GM23248 (cell line): Measurements from ENCODE around the gene SLIT2. TPM values are rescaled to one million over a fixed set of nuclear protein-coding genes. Genes with fewer than 3 reads are reported as not detected.

ENCODE experiments used
- DNase-seq: peaks from one replicate; pipeline ENCODE4 v3.0.0-alpha.2; 2015
- H2AFZ ChIP-seq: fragments of 200-600 bp; sonication (generic); 2 replicates; pipeline ENCODE4 v1.6.1; 2016; ENCODE audit warnings: antibody characterized with exemption
- H3F3A ChIP-seq: fragments of 200-600 bp; sonication (generic); 2 replicates; pipeline ENCODE4 v1.6.1; 2016; ENCODE audit warnings: mild to moderate bottlenecking, antibody characterized with exemption, mixed run types; ENCODE audit not compliant: insufficient read depth
- H3K27ac ChIP-seq: fragments of 200-600 bp; sonication (generic); 2 replicates; pipeline ENCODE4 v1.5.1; 2016; ENCODE audit warnings: mild to moderate bottlenecking
- H3K27me3 ChIP-seq: fragments of 200-600 bp; sonication (generic); replicated peaks from 2 replicates; pipeline ENCODE4 v1.6.1; 2016; ENCODE audit warnings: mild to moderate bottlenecking; ENCODE audit not compliant: insufficient read depth
- H3K36me3 ChIP-seq: fragments of 200-600 bp; sonication (generic); 2 replicates; pipeline ENCODE4 v1.6.1; 2016; ENCODE audit warnings: low read depth, mild to moderate bottlenecking
- H3K4me1 ChIP-seq: fragments of 200-600 bp; sonication (generic); 2 replicates; pipeline ENCODE4 v1.6.1; 2016; ENCODE audit warnings: mild to moderate bottlenecking; ENCODE audit not compliant: insufficient read depth
- H3K4me2 ChIP-seq: fragments of 200-600 bp; sonication (generic); one replicate; pipeline ENCODE4 v1.6.1; 2016; ENCODE audit warnings: mild to moderate bottlenecking; ENCODE audit not compliant: unreplicated experiment
- H3K4me3 ChIP-seq: fragments of 200-600 bp; sonication (generic); 2 replicates; pipeline ENCODE4 v1.5.1; 2016; ENCODE audit warnings: mild to moderate bottlenecking
- H3K79me2 ChIP-seq: fragments of 200-600 bp; sonication (generic); 2 replicates; pipeline ENCODE4 v1.6.1; 2016; ENCODE audit warnings: mild to moderate bottlenecking; ENCODE audit not compliant: insufficient read depth
- H3K9ac ChIP-seq: fragments of 200-600 bp; sonication (generic); 2 replicates; pipeline ENCODE4 v1.6.1; 2016; ENCODE audit warnings: mild to moderate bottlenecking
- H3K9me2 ChIP-seq: fragments of 200-600 bp; sonication (generic); 2 replicates; pipeline ENCODE4 v1.6.1; 2016; ENCODE audit warnings: mixed run types, mild to moderate bottlenecking, moderate library complexity; ENCODE audit not compliant: insufficient read depth
- H3K9me3 ChIP-seq: fragments of 200-600 bp; sonication (generic); one replicate; pipeline ENCODE4 v1.6.1; 2017; ENCODE audit warnings: low read depth
- H4K20me1 ChIP-seq: fragments of 200-600 bp; sonication (generic); 2 replicates; pipeline ENCODE4 v1.6.0; 2016; ENCODE audit not compliant: insufficient read depth
- EZH2 ChIP-seq: fragments of 200-600 bp; sonication (generic); IDR thresholded peaks from 2 replicates; pipeline ENCODE4 v1.6.1; 2018; ENCODE audit warnings: antibody characterized with exemption, mild to moderate bottlenecking; ENCODE audit not compliant: insufficient read depth, poor library complexity, severe bottlenecking
- EZH2phosphoT487 ChIP-seq: fragments of 200-600 bp; sonication (generic); IDR thresholded peaks from 2 replicates; pipeline ENCODE4 v1.6.1; 2018; ENCODE audit warnings: antibody characterized with exemption, moderate library complexity, mild to moderate bottlenecking, low read depth; ENCODE audit not compliant: insufficient read depth
- WGBS, 2 experiments: methylation state at CpG; one replicate each; pipeline ENCODE4 v1.1.6; 2015 to 2017; ENCODE audit warnings: low lambda C conversion rate in 2 of 2, low coverage in 1 of 2; ENCODE audit errors: missing lambda C conversion rate in 2 of 2; 5-methylcytosine and 5-hydroxymethylcytosine counted together
- in situ Hi-C: fragments of 300-500 bp; cut with MboI; formaldehyde crosslinking; loops from 2 replicates; pipeline ENCODE4 v1.15.0; 2020
- polyA plus RNA-seq: library from polyadenylated mRNA; unstranded; fragments of >200 nt; fragmentation: Nextera tagmentation; extraction: Ambion mirVana; gene quantifications from 2 replicates; pipeline ENCODE4 v1.2.1, GENCODE V29; 2016
- total RNA-seq: library from RNA; depleted of rRNA; stranded (reverse); fragments of >200 nt; shearing (Covaris generic); gene quantifications from 2 replicates; pipeline ENCODE4 v1.2.3, GENCODE V29; 2014

The SLIT2 gene
- total and polyA plus RNA-seq, 2 experiments from 2014 or later, result 23.0 to 50.8 TPM

DNA sequence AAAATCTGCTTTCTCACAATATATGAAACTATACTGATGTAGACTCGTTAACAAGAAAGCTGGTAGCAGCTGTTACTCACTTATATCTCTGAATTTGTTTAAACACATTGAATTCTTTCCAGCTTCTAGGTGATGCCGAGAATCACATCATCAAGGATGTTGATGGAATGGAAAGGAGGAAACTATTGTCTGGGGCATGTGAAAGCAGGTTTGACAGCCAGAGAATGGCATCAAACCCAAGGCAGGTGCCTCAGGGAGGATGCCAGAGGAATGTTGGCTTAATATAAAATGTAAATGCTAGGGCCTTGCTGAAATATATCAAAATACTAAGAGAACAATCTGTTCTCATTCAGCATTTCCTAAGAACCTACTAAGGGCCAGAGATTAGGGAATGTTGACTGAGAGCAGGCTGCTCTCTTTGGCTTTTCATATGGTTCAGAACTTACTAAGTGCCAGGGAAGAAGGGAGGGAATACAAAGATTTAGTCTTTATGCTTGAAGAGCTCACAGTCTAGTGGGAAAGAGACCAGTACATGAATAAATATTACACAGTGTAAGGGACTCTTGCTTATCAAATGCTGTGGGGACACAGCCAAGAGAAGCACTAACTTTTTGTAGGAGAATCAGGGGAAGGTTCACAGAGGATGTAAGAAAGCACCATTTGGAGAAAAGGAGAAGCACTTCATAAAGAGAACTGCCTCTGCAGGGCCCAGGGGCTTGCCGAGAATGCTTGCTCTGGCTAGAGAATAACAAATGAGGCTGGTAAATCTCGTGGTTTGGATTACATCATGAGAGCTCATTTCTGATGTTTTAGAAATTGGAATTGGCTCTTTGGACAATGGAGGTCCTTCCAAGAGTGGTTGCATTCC, 14.7 kb downstream of the SLIT2 start:
- Histone ChIP-seq H3K9ac (no peak overlapping the region), H3K79me2 (peaks cover 55% of the 10 kb centered on the region), H3K36me3 (peaks cover 38% of the 10 kb centered on the region), H3F3A (peaks cover 49% of the 10 kb centered on the region), H3K4me1 (peaks cover 34% of the 10 kb centered on the region), H3K27ac (no peak overlapping the region), H3K9me2 (no peaks in the 10 kb centered on the region), H3K9me3 (no peaks in the 10 kb centered on the region), H2AFZ (no peak overlapping the region), H3K4me2 (no peak overlapping the region), H3K27me3 (no peaks in the 10 kb centered on the region), H3K4me3 (no peak overlapping the region), H4K20me1 (peaks cover 2% of the 10 kb centered on the region; the same call in 1 of the 2 replicates)
- no peak for TF ChIP-seq EZH2
- TF ChIP-seq EZH2phosphoT487, result no peak
- WGBS, 2 experiments, result 72 to 73% methylated on average over 4 of the region's 4 CpGs
- in situ Hi-C loops, result no loop called here
- DNase-seq, result peak; percentile 37

DNA sequence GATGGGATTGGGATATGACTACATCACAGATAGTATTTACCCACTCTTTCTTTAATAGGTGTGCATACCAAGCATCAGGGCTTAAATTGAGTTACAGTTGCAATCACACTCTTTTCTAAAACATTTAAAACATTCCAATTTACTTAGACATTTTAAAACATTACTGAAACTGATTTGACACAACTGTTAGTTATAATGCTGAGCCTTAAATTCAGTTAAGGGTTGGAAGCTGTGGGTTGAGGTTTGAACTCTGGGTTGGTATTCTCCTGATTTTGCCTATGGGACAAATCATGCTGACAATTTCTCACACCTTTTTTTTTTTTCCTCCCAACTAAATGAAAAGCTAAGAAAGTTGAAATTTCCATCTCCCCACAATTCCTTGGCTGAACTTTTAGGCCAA, 16.3 kb downstream of the SLIT2 start:
- in situ Hi-C loops, result no loop called here
- Histone ChIP-seq H3K9me3 (no peaks in the 10 kb centered on the region), H3K4me3 (no peak overlapping the region), H3K27ac (no peak overlapping the region), H4K20me1 (no peaks in the 10 kb centered on the region; the same call in 1 of the 2 replicates), H3K27me3 (no peaks in the 10 kb centered on the region), H3F3A (peaks cover 53% of the 10 kb centered on the region), H3K4me2 (no peak overlapping the region), H2AFZ (no peak overlapping the region), H3K79me2 (peaks cover 61% of the 10 kb centered on the region), H3K36me3 (peaks cover 25% of the 10 kb centered on the region), H3K9ac (no peak overlapping the region), H3K4me1 (peaks cover 43% of the 10 kb centered on the region), H3K9me2 (no peaks in the 10 kb centered on the region)
- no peak for DNase-seq
- TF ChIP-seq EZH2 (no peak), EZH2phosphoT487 (no peak)

DNA sequence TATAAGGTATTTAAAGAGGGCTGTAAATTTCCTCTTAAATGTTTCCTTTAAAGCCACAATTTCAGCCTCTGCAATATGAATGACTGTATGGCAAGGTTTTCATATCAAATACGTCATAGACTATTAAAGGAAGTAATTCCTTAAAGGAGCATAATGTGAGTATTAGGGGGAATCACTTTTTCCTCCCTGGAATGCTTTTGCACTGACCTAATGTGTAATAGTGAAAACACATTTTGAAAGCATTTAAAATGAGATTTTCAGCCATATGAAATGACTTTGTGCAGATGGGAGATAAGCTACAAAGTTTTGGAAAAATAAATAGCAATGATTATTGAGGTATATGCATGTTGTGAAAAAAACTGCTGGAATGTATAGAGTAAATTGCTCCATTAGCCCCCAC, 17.6 kb downstream of the SLIT2 start:
- Histone ChIP-seq H3K4me3 (no peak overlapping the region), H3K4me1 (peaks cover 42% of the 10 kb centered on the region), H3F3A (peaks cover 45% of the 10 kb centered on the region), H3K27me3 (no peaks in the 10 kb centered on the region), H3K79me2 (peaks cover 65% of the 10 kb centered on the region), H2AFZ (no peak overlapping the region), H3K36me3 (peaks cover 27% of the 10 kb centered on the region), H3K9ac (no peak overlapping the region), H3K9me2 (no peaks in the 10 kb centered on the region), H4K20me1 (no peaks in the 10 kb centered on the region; the same call in 1 of the 2 replicates), H3K9me3 (no peaks in the 10 kb centered on the region), H3K4me2 (no peak overlapping the region), H3K27ac (no peak overlapping the region)
- in situ Hi-C loops, result no loop called here
- 93 to 98% methylated on average over 1 of the region's 1 CpG for WGBS, 2 experiments
- no peak for TF ChIP-seq EZH2phosphoT487
- DNase-seq, result no peak

DNA sequence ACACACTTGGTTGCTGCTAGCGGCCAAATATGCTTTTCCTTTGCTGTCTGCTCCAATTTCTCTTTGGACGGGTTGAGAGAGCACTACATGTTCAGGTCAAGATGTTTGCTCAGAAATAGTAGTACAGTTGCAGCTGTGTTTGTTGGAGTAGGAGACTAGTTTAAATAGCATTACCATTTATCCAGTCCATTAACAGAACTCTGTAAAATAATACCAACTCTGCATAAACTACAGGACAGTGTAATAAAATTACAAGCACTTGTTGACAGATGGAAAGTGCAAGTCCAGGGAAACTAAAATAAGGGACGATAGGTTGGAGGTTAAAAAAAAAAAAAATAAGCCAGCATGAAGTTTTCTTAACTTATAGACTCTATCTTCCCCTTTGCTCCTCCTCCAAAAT, 20.2 kb downstream of the SLIT2 start:
- WGBS, 2 experiments, result 52 to 60% methylated on average over 3 of the region's 3 CpGs
- Histone ChIP-seq H4K20me1 (no peaks in the 10 kb centered on the region; the same call in 1 of the 2 replicates), H3K4me1 (peaks cover 23% of the 10 kb centered on the region; the same call in 1 of the 2 replicates), H3K4me2 (peak overlapping the region; percentile 38), H3K27me3 (no peaks in the 10 kb centered on the region), H3F3A (peaks cover 35% of the 10 kb centered on the region; the same call in 1 of the 2 replicates), H2AFZ (no peak overlapping the region), H3K9ac (no peak overlapping the region), H3K9me2 (no peaks in the 10 kb centered on the region), H3K4me3 (no peak overlapping the region), H3K79me2 (peaks cover 83% of the 10 kb centered on the region), H3K9me3 (no peaks in the 10 kb centered on the region), H3K27ac (no peak overlapping the region), H3K36me3 (peaks cover 32% of the 10 kb centered on the region; the same call in 1 of the 2 replicates)
- in situ Hi-C loops, result no loop called here
- no peak for TF ChIP-seq EZH2
- no peak for TF ChIP-seq EZH2phosphoT487
- DNase-seq, result no peak
